ENCODE measurements around the gene MTUS2. TPM values are rescaled to one million over a fixed set of nuclear protein-coding genes. Genes with fewer than 3 reads are reported as not detected.

MTUS2 gene
- total and polyA plus RNA-seq, 10 of the 15 experiments (the other 5 are each of a cell fraction or from before 2014, with no cell fraction given), result under 0.01 to 0.05 (median 0.02) TPM; not detected in 6

DNA sequence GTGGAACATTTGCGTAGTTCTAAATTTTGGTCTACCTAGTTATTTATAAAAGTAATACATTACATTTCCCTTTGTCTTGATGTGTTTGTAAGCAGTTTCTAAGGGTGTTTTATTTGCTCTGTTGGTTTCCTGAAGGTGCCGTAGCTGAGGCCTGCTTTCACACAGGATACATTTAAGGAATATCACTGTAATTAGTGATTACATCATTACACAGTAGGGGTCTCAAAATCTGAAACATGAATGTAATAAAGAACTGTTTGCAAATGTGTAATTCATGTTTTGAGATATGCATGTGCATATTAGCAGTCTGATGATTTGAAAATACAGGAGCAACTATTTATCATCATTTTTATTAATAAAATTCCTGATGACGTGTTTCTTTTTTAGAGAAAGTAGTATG lies 281.8 kb downstream of the MTUS2 start:
- Histone ChIP-seq H3K4me2 (ENCODE audit: control insufficient read depth, insufficient read depth) (no peak overlapping the region), H3K79me2 (ENCODE audit: control insufficient read depth, insufficient read depth, low read length) (no peaks in the 10 kb centered on the region), H3K27me3 (replicated peaks in 1 of 2; ENCODE audit: control insufficient read depth in 2 of 2, insufficient read depth in 2 of 2, low read length in 1 of 2) (no peaks in the 10 kb centered on the region), H3K9ac (ENCODE audit: control insufficient read depth, insufficient read depth, low read length) (no peak overlapping the region), H3K36me3 (ENCODE audit: control insufficient read depth in 2 of 2, insufficient read depth in 2 of 2, low read length in 1 of 2) (no peaks in the 10 kb centered on the region; a peak in 1 of 4 replicates), H4K20me1 (ENCODE audit: control insufficient read depth, insufficient read depth) (no peaks in the 10 kb centered on the region), H3K4me1 (ENCODE audit: control insufficient read depth, insufficient read depth, low read length) (no peaks in the 10 kb centered on the region), H3K4me3 (no peak overlapping the region), H3K9me3 (replicated peaks; ENCODE audit: control insufficient read depth, insufficient read depth, low read length) (no peaks in the 10 kb centered on the region), H3K27ac (ENCODE audit: control insufficient read depth, insufficient read depth) (no peak overlapping the region), H2AFZ (ENCODE audit: control insufficient read depth, low read depth, low read length) (no peak overlapping the region)
- ATAC-seq (no peak), FAIRE-seq (no peak), DNase-seq (ENCODE audit: low read depth, low spot score) (no peak)
- SMC1A ChIA-PET (ENCODE audit: uncharacterized antibody, unreplicated experiment), result interaction anchor here (1.2 kb wide), 1 partner anchor 23 kb away, joined by 3 read pairs; no protein-coding TSS in a partner anchor
- no TSS peak for BruUV-seq (replicated peaks)
- in situ Hi-C loops (cut with MboI) (no loop called here), intact Hi-C loops (cut with micrococcal nuclease; ENCODE audit: unreplicated experiment) (no loop called here)
- RAD21 ChIA-PET (ENCODE audit: unreplicated experiment), result no interaction called here
- 31% methylated on average over 3 of the region's 3 CpGs for WGBS (ENCODE audit: insufficient coverage, insufficient replicate concordance, low lambda C conversion rate, missing lambda C conversion rate)
- CTCF ChIA-PET, result no interaction called here
- POLR2A ChIA-PET, result no interaction called here
- no peak for TF ChIP-seq IKZF2 (IDR thresholded peaks at IDR 0.05)
- TF ChIP-seq RB1 (IDR thresholded peaks at IDR 0.05; ENCODE audit: borderline replicate concordance), result no peak
- no peak for TF ChIP-seq SMARCA5 (IDR thresholded peaks at IDR 0.05)
- TF ChIP-seq, protein P1, sequence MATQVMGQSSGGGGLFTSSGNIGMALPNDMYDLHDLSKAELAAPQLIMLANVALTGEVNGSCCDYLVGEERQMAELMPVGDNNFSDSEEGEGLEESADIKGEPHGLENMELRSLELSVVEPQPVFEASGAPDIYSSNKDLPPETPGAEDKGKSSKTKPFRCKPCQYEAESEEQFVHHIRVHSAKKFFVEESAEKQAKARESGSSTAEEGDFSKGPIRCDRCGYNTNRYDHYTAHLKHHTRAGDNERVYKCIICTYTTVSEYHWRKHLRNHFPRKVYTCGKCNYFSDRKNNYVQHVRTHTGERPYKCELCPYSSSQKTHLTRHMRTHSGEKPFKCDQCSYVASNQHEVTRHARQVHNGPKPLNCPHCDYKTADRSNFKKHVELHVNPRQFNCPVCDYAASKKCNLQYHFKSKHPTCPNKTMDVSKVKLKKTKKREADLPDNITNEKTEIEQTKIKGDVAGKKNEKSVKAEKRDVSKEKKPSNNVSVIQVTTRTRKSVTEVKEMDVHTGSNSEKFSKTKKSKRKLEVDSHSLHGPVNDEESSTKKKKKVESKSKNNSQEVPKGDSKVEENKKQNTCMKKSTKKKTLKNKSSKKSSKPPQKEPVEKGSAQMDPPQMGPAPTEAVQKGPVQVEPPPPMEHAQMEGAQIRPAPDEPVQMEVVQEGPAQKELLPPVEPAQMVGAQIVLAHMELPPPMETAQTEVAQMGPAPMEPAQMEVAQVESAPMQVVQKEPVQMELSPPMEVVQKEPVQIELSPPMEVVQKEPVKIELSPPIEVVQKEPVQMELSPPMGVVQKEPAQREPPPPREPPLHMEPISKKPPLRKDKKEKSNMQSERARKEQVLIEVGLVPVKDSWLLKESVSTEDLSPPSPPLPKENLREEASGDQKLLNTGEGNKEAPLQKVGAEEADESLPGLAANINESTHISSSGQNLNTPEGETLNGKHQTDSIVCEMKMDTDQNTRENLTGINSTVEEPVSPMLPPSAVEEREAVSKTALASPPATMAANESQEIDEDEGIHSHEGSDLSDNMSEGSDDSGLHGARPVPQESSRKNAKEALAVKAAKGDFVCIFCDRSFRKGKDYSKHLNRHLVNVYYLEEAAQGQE (IDR thresholded peaks at IDR 0.05; ENCODE audit: low read depth, low read length), result no peak
- no peak for TF ChIP-seq LARP7 (IDR thresholded peaks at IDR 0.05)
- TF ChIP-seq ATF7 (IDR thresholded peaks at IDR 0.05; ENCODE audit: low read depth), result no peak
- TF ChIP-seq KDM1A (IDR thresholded peaks at IDR 0.05; ENCODE audit: borderline replicate concordance), result no peak
- TF ChIP-seq ZNF217 (IDR thresholded peaks at IDR 0.05), result no peak
- TF ChIP-seq, protein P2, sequence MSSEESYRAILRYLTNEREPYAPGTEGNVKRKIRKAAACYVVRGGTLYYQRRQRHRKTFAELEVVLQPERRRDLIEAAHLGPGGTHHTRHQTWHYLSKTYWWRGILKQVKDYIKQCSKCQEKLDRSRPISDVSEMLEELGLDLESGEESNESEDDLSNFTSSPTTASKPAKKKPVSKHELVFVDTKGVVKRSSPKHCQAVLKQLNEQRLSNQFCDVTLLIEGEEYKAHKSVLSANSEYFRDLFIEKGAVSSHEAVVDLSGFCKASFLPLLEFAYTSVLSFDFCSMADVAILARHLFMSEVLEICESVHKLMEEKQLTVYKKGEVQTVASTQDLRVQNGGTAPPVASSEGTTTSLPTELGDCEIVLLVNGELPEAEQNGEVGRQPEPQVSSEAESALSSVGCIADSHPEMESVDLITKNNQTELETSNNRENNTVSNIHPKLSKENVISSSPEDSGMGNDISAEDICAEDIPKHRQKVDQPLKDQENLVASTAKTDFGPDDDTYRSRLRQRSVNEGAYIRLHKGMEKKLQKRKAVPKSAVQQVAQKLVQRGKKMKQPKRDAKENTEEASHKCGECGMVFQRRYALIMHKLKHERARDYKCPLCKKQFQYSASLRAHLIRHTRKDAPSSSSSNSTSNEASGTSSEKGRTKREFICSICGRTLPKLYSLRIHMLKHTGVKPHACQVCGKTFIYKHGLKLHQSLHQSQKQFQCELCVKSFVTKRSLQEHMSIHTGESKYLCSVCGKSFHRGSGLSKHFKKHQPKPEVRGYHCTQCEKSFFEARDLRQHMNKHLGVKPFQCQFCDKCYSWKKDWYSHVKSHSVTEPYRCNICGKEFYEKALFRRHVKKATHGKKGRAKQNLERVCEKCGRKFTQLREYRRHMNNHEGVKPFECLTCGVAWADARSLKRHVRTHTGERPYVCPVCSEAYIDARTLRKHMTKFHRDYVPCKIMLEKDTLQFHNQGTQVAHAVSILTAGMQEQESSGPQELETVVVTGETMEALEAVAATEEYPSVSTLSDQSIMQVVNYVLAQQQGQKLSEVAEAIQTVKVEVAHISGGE (CRISPR knock-in tag; IDR thresholded peaks at IDR 0.05), result no peak
- no peak for TF ChIP-seq MYC (IDR thresholded peaks at IDR 0.05; ENCODE audit: insufficient read depth, insufficient read length, insufficient replicate concordance, low read length, severe bottlenecking)
- TF ChIP-seq DPF2 (IDR thresholded peaks at IDR 0.05), result no peak
- TF ChIP-seq, protein P3, sequence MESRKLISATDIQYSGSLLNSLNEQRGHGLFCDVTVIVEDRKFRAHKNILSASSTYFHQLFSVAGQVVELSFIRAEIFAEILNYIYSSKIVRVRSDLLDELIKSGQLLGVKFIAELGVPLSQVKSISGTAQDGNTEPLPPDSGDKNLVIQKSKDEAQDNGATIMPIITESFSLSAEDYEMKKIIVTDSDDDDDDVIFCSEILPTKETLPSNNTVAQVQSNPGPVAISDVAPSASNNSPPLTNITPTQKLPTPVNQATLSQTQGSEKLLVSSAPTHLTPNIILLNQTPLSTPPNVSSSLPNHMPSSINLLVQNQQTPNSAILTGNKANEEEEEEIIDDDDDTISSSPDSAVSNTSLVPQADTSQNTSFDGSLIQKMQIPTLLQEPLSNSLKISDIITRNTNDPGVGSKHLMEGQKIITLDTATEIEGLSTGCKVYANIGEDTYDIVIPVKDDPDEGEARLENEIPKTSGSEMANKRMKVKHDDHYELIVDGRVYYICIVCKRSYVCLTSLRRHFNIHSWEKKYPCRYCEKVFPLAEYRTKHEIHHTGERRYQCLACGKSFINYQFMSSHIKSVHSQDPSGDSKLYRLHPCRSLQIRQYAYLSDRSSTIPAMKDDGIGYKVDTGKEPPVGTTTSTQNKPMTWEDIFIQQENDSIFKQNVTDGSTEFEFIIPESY (IDR thresholded peaks at IDR 0.05), result no peak
- TF ChIP-seq, protein P4, sequence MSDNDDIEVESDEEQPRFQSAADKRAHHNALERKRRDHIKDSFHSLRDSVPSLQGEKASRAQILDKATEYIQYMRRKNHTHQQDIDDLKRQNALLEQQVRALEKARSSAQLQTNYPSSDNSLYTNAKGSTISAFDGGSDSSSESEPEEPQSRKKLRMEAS (IDR thresholded peaks at IDR 0.05; ENCODE audit: low read depth, low read length), result no peak
- TF ChIP-seq, protein P5, sequence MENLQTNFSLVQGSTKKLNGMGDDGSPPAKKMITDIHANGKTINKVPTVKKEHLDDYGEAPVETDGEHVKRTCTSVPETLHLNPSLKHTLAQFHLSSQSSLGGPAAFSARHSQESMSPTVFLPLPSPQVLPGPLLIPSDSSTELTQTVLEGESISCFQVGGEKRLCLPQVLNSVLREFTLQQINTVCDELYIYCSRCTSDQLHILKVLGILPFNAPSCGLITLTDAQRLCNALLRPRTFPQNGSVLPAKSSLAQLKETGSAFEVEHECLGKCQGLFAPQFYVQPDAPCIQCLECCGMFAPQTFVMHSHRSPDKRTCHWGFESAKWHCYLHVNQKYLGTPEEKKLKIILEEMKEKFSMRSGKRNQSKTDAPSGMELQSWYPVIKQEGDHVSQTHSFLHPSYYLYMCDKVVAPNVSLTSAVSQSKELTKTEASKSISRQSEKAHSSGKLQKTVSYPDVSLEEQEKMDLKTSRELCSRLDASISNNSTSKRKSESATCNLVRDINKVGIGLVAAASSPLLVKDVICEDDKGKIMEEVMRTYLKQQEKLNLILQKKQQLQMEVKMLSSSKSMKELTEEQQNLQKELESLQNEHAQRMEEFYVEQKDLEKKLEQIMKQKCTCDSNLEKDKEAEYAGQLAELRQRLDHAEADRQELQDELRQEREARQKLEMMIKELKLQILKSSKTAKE (IDR thresholded peaks at IDR 0.05; ENCODE audit: low read depth, poor library complexity, severe bottlenecking), result no peak
